Measurements from ENCODE around the gene PEX11A. TPM values are rescaled to one million over a fixed set of nuclear protein-coding genes. Genes with fewer than 3 reads are reported as not detected.

PEX11A gene
- total RNA-seq, 8 experiments from 2014 or later, result 1.5 to 14.0 (median 2.8) TPM

Other genes with a start within 250 kb of the PEX11A start
- gene RHCG, start 194.2 kb downstream of the PEX11A start, total RNA-seq, result 1 to 10 TPM in 1 of 8 experiments, under 1 TPM in 2, not detected in 5; 0.11 to 6.1 (median 0.76) TPM
- 10 to 100 TPM in 2 of 8 experiments, 1 to 10 TPM in 4, under 1 TPM in 2; 0.51 to 12.6 (median 1.5) TPM for gene TICRR, start 115.3 kb downstream of the PEX11A start, total RNA-seq
- gene KIF7, start 35.3 kb downstream of the PEX11A start, total RNA-seq, result 10 to 100 TPM in 2 of 8 experiments, 1 to 10 TPM in 6; 3.5 to 13.4 (median 6.6) TPM
- gene PLIN1, start 11.4 kb downstream of the PEX11A start, total RNA-seq, result 1 to 10 TPM in 2 of 8 experiments, under 1 TPM in 3, not detected in 3; 0.14 to 1.3 (median 0.51) TPM
- gene WDR93, start 57 bp upstream of the PEX11A start, total RNA-seq, result 1 to 10 TPM in 1 of 8 experiments, under 1 TPM in 7; 0.09 to 2.6 (median 0.24) TPM
- gene MESP1, start 60.5 kb upstream of the PEX11A start, total RNA-seq, result 1 to 10 TPM in 5 of 8 experiments, under 1 TPM in 3; 0.08 to 2.7 (median 1.3) TPM
- gene MESP2, start 85.6 kb upstream of the PEX11A start, total RNA-seq, result under 1 TPM in 6 of 8 experiments, not detected in 2; 0.18 to 0.90 (median 0.22) TPM
- gene ANPEP, start 124.1 kb upstream of the PEX11A start, total RNA-seq, result 100 to 1,000 TPM in 3 of 8 experiments, 1 to 10 TPM in 2, under 1 TPM in 3; 0.11 to 157 (median 1.3) TPM
- gene AP3S2, start 203.2 kb upstream of the PEX11A start, total RNA-seq, result 10 to 100 TPM; 35.5 to 68.8 (median 47.3) TPM
- gene ARPIN, start 222.2 kb upstream of the PEX11A start, total RNA-seq, result 10 to 100 TPM in 2 of 8 experiments, 1 to 10 TPM in 6; 2.5 to 15.3 (median 8.5) TPM

All from motor neuron (in vitro differentiated cells).